ENCODE measurements around the gene TAB2. TPM values are rescaled to one million over a fixed set of nuclear protein-coding genes. Genes with fewer than 3 reads are reported as not detected.

TAB2 gene
- total RNA-seq, 1 donor from 2014 or later, result 50.6 TPM

GRCh38 chr6:149354009-149354408, 36.5 kb downstream of the TAB2 start:
- TF ChIP-seq, protein P1, sequence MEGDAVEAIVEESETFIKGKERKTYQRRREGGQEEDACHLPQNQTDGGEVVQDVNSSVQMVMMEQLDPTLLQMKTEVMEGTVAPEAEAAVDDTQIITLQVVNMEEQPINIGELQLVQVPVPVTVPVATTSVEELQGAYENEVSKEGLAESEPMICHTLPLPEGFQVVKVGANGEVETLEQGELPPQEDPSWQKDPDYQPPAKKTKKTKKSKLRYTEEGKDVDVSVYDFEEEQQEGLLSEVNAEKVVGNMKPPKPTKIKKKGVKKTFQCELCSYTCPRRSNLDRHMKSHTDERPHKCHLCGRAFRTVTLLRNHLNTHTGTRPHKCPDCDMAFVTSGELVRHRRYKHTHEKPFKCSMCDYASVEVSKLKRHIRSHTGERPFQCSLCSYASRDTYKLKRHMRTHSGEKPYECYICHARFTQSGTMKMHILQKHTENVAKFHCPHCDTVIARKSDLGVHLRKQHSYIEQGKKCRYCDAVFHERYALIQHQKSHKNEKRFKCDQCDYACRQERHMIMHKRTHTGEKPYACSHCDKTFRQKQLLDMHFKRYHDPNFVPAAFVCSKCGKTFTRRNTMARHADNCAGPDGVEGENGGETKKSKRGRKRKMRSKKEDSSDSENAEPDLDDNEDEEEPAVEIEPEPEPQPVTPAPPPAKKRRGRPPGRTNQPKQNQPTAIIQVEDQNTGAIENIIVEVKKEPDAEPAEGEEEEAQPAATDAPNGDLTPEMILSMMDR (IDR thresholded peaks at IDR 0.05), result no peak
- H3K36me3 Mint-ChIP-seq (ENCODE audit: unreplicated experiment), result peaks cover 5% of the 10 kb centered on the region
- H3K9me3 Mint-ChIP-seq (ENCODE audit: unreplicated experiment), result no peaks in the 10 kb centered on the region
- H3K4me1 Mint-ChIP-seq (ENCODE audit: unreplicated experiment), result peaks cover 21% of the 10 kb centered on the region
- H3K27me3 Mint-ChIP-seq (ENCODE audit: unreplicated experiment), result no peaks in the 10 kb centered on the region
- no peak overlapping the region for H3K27ac Mint-ChIP-seq (ENCODE audit: unreplicated experiment)
- H3K4me3 Mint-ChIP-seq (ENCODE audit: unreplicated experiment), result no peak overlapping the region
- DNase-seq (ENCODE audit: extremely low spot score, unreplicated experiment), result no peak

GRCh38 chr6:149356081-149356750, 38.7 kb downstream of the TAB2 start:
- TF ChIP-seq, protein P1 (IDR thresholded peaks at IDR 0.05), result no peak
- H3K4me3 Mint-ChIP-seq (ENCODE audit: unreplicated experiment), result no peak overlapping the region
- DNase-seq (ENCODE audit: extremely low spot score, unreplicated experiment), result no peak
- H3K27ac Mint-ChIP-seq (ENCODE audit: unreplicated experiment), result no peak overlapping the region
- peaks cover 32% of the 10 kb centered on the region for H3K4me1 Mint-ChIP-seq (ENCODE audit: unreplicated experiment)
- no peaks in the 10 kb centered on the region for H3K9me3 Mint-ChIP-seq (ENCODE audit: unreplicated experiment)
- no peaks in the 10 kb centered on the region for H3K36me3 Mint-ChIP-seq (ENCODE audit: unreplicated experiment)
- H3K27me3 Mint-ChIP-seq (ENCODE audit: unreplicated experiment), result no peaks in the 10 kb centered on the region

GRCh38 chr6:149357726-149358538, 40.4 kb downstream of the TAB2 start:
- Mint-ChIP-seq H3K27ac (ENCODE audit: unreplicated experiment) (peak overlapping the region; percentile 68), H3K36me3 (ENCODE audit: unreplicated experiment) (peaks cover 4% of the 10 kb centered on the region), H3K4me3 (ENCODE audit: unreplicated experiment) (no peak overlapping the region), H3K27me3 (ENCODE audit: unreplicated experiment) (no peaks in the 10 kb centered on the region), H3K4me1 (ENCODE audit: unreplicated experiment) (peaks cover 30% of the 10 kb centered on the region), H3K9me3 (ENCODE audit: unreplicated experiment) (no peaks in the 10 kb centered on the region)
- TF ChIP-seq, protein P1 (IDR thresholded peaks at IDR 0.05), result no peak
- DNase-seq (ENCODE audit: extremely low spot score, unreplicated experiment), result no peak

DNA sequence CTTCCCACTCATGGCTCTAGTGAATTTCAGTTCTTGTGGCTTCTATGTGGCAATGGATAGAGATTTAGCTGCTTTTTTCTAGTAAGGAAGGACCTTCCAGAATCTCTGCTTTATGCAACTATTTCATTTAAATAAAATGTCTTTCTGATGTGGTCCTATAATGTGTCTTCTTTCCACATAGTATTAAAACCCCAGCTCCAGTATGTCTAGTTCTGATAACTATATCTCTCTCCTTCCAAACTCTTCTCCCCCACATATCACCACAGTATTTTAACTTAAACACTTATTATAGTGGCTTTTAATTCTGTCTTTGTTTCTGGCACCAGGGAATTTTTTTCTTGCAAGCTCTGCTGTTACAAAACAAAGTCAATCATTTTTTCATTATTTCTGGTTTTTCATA, 41.9 kb downstream of the TAB2 start:
- Mint-ChIP-seq H3K27me3 (ENCODE audit: unreplicated experiment) (no peaks in the 10 kb centered on the region), H3K9me3 (ENCODE audit: unreplicated experiment) (no peaks in the 10 kb centered on the region), H3K36me3 (ENCODE audit: unreplicated experiment) (peaks cover 4% of the 10 kb centered on the region), H3K4me1 (ENCODE audit: unreplicated experiment) (peaks cover 32% of the 10 kb centered on the region), H3K4me3 (ENCODE audit: unreplicated experiment) (no peak overlapping the region), H3K27ac (ENCODE audit: unreplicated experiment) (peak overlapping the region; percentile 33)
- TF ChIP-seq, protein P1 (IDR thresholded peaks at IDR 0.05), result no peak
- DNase-seq (ENCODE audit: extremely low spot score, unreplicated experiment), result no peak

GRCh38 chr6:149360536-149360935, 43.0 kb downstream of the TAB2 start:
- Mint-ChIP-seq H3K36me3 (ENCODE audit: unreplicated experiment) (peaks cover 4% of the 10 kb centered on the region), H3K4me3 (ENCODE audit: unreplicated experiment) (no peak overlapping the region), H3K9me3 (ENCODE audit: unreplicated experiment) (no peaks in the 10 kb centered on the region), H3K27me3 (ENCODE audit: unreplicated experiment) (no peaks in the 10 kb centered on the region), H3K27ac (ENCODE audit: unreplicated experiment) (no peak overlapping the region), H3K4me1 (ENCODE audit: unreplicated experiment) (peaks cover 41% of the 10 kb centered on the region)
- no peak for DNase-seq (ENCODE audit: extremely low spot score, unreplicated experiment)
- TF ChIP-seq, protein P1 (IDR thresholded peaks at IDR 0.05), result no peak

Measured in osteocyte (in vitro differentiated cells).